ENCODE measurements around the gene PEX11B. TPM values are rescaled to one million over a fixed set of nuclear protein-coding genes. Genes with fewer than 3 reads are reported as not detected.

Gene PEX11B
- total RNA-seq, 1 donor from 2014 or later = 18.7 TPM

GRCh38 chr1:145959957-145960467 lies 41.5 kb upstream of the PEX11B start:
- Mint-ChIP-seq H3K27ac (ENCODE audit: unreplicated experiment) (no peak overlapping the region), H3K27me3 (ENCODE audit: low read depth) (peaks cover 47% of the 10 kb centered on the region), H3K36me3 (ENCODE audit: low read depth) (no peaks in the 10 kb centered on the region), H3K4me3 (peak overlapping the region; percentile 90), H3K4me1 (peaks cover 74% of the 10 kb centered on the region), H3K9me3 (no peaks in the 10 kb centered on the region)
- TF ChIP-seq CTCF (conservative IDR thresholded peaks at IDR 0.05) = no peak
- DNase-seq (ENCODE audit: low read depth, low spot score) = no peak

GRCh38 chr1:145959333-145959732 lies 40.8 kb upstream of the PEX11B start:
- peak overlapping the region; percentile 90 for H3K4me3 Mint-ChIP-seq
- no peak for DNase-seq (ENCODE audit: low read depth, low spot score)
- no peaks in the 10 kb centered on the region for H3K9me3 Mint-ChIP-seq
- no peak overlapping the region for H3K27ac Mint-ChIP-seq (ENCODE audit: unreplicated experiment)
- peaks cover 44% of the 10 kb centered on the region for H3K27me3 Mint-ChIP-seq (ENCODE audit: low read depth)
- TF ChIP-seq CTCF (conservative IDR thresholded peaks at IDR 0.05) = no peak
- H3K4me1 Mint-ChIP-seq = peaks cover 74% of the 10 kb centered on the region
- no peaks in the 10 kb centered on the region for H3K36me3 Mint-ChIP-seq (ENCODE audit: low read depth)

- Mint-ChIP-seq H3K27ac (ENCODE audit: unreplicated experiment) (no peak overlapping the region), H3K4me3 (peak overlapping the region; percentile 90), H3K27me3 (ENCODE audit: low read depth) (peaks cover 38% of the 10 kb centered on the region), H3K36me3 (ENCODE audit: low read depth) (no peaks in the 10 kb centered on the region), H3K9me3 (no peaks in the 10 kb centered on the region), H3K4me1 (peaks cover 71% of the 10 kb centered on the region)
- TF ChIP-seq CTCF (conservative IDR thresholded peaks at IDR 0.05) = no peak
- no peak for DNase-seq (ENCODE audit: low read depth, low spot score)
Observed at GRCh38 chr1:145958734-145959133, 40.2 kb upstream of the PEX11B start.

- Mint-ChIP-seq H3K4me1 (peaks cover 63% of the 10 kb centered on the region), H3K27ac (ENCODE audit: unreplicated experiment) (peak within 1 kb of the TSS; percentile 54), H3K4me3 (peak within 1 kb of the TSS; percentile 90)
Observed at GRCh38 chr1:145957443-145958319, 39.2 kb upstream of the PEX11B start, which contains the start of gene LIX1L. TSS of gene LIX1L (minus strand) at chr1:145958017. CDS start at chr1:145957927, 90 bp downstream.

More at GRCh38 chr1:145957443-145958319, 39.2 kb upstream of the PEX11B start, which contains the start of gene LIX1L:
- Mint-ChIP-seq H3K9me3 (no peaks in the 10 kb centered on the region), H3K36me3 (ENCODE audit: low read depth) (no peaks in the 10 kb centered on the region), H3K27me3 (ENCODE audit: low read depth) (peaks cover 29% of the 10 kb centered on the region)
- TF ChIP-seq CTCF (conservative IDR thresholded peaks at IDR 0.05) = no peak
- peak; percentile 90 for DNase-seq (ENCODE audit: low read depth, low spot score)

Measured in neural crest cell (in vitro differentiated cells).